NCI-H2227 (cell line): ENCODE measurements around the gene DLK1.

Experiments used
- DNase-seq: peaks from one replicate; lab custom pipeline; 2025; ENCODE audit not compliant: unreplicated experiment; lab: John Stamatoyannopoulos, UW

Gene DLK1

GRCh38 chr14:100754020-100754419 lies 27.3 kb downstream of the DLK1 start:
- DNase-seq = no peak

- no peak for DNase-seq
Observed at GRCh38 chr14:100755649-100756048, 29.0 kb downstream of the DLK1 start.

GRCh38 chr14:100761481-100761880 lies 34.8 kb downstream of the DLK1 start:
- no peak for DNase-seq

- no peak for DNase-seq
Observed at GRCh38 chr14:100762089-100762515, 35.4 kb downstream of the DLK1 start.

GRCh38 chr14:100762901-100763300 lies 36.2 kb downstream of the DLK1 start:
- no peak for DNase-seq

- DNase-seq = no peak
Observed at GRCh38 chr14:100764471-100765115, 37.9 kb downstream of the DLK1 start.

- DNase-seq = no peak
Observed at GRCh38 chr14:100765296-100765695, 38.6 kb downstream of the DLK1 start.

GRCh38 chr14:100765991-100766390 lies 39.3 kb downstream of the DLK1 start:
- DNase-seq = no peak

GRCh38 chr14:100767003-100767787 lies 40.5 kb downstream of the DLK1 start:
- no peak for DNase-seq

GRCh38 chr14:100767788-100768536 lies 41.3 kb downstream of the DLK1 start:
- DNase-seq = no peak

- DNase-seq = no peak
Observed at GRCh38 chr14:100769035-100769939, 42.6 kb downstream of the DLK1 start.

GRCh38 chr14:100770046-100770445 lies 43.4 kb downstream of the DLK1 start:
- no peak for DNase-seq

- no peak for DNase-seq
Observed at GRCh38 chr14:100770605-100771120, 44.0 kb downstream of the DLK1 start.

- DNase-seq = no peak
Observed at GRCh38 chr14:100771121-100771800, 44.6 kb downstream of the DLK1 start.

GRCh38 chr14:100772607-100773165 lies 46.0 kb downstream of the DLK1 start:
- DNase-seq = no peak

GRCh38 chr14:100773331-100774163 lies 46.9 kb downstream of the DLK1 start:
- no peak for DNase-seq

GRCh38 chr14:100774164-100774537 lies 47.5 kb downstream of the DLK1 start:
- DNase-seq = no peak

GRCh38 chr14:100775351-100775830 lies 48.7 kb downstream of the DLK1 start:
- no peak for DNase-seq
